Raji (cell line): Measurements from ENCODE around the gene ZNF385C.

Experiments
- POLR2A ChIP-seq: IDR thresholded peaks from 2 replicates; pipeline ENCODE4 v1.6.1; 2011; ENCODE audit warnings: low read depth, low read length, control low read depth; ENCODE audit not compliant: insufficient read depth

The ZNF385C gene

DNA sequence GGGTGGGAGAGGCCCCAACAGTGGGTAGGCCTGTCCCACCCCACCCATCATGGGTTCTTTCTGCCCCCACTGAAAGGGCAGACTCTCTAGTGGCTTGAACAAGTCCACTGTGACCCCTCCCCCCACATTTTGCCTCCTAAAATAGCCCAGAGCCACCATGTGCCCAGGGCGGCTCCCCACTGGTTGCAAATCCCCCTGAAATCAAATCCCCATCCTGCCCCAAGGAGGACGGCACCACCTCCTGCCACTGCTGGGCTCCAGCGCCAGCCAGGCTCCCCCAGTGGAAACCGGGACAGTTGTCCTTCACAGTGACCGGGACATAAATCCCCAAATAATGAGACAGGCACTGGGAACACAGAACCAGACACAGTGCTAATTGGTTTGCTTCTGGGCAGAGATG, 20.5 kb downstream of the ZNF385C start:
- no peak for TF ChIP-seq POLR2A

DNA sequence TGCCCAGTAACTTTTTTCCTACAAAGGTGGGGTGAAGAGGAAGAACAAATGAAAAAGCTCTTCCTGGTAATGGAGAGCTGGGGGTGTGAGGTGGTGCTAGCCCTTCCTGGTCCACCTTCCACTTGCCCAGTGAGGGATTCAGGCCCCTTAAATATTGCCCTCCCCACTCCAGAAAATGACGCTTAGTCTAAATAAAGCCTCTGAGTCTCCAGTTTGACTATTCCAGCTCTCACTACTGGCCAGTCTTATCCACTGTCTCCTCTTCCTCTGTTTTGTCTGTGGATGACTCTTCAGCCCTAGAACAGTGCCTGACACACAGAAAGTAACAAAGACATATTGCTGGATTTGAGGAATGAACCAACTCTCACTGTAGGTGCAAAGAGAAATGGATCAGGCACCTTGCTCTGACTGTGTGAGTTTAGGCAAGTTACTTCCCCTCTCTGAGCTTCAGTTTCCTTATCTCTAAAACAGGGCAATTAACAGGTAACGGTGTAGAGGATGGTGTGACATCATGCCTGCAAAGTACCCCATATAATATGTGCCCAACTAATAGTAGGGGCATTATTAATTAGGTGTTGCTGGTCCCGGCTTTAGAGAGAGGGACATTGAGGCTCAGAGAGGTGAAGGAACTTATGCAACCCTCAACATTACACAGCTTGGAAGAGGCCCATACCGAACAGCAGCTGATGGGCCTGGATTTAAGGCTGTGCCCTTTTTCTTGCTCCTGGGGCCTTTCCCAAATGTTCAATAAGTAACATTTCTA, 21.3 kb downstream of the ZNF385C start:
- no peak for TF ChIP-seq POLR2A

DNA sequence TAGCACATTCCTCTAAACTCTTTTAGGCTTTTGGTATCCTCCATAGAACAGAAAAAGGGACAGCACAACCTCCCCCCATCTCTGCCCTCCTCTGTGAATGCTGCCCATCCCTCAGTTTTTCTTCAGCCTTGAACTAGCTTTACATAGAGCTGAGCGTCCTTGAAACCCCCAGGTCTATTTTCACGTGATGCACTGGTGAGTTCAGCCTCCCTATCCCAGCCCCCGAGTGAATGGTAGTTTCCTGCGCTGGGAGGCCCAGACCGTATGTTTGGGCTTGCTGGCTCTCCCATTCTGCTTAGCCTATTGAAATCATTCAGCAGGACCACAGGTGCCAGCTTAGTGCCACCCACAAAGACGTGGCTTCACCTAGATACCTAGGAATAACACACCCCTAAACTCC, 22.5 kb downstream of the ZNF385C start:
- no peak for TF ChIP-seq POLR2A

DNA sequence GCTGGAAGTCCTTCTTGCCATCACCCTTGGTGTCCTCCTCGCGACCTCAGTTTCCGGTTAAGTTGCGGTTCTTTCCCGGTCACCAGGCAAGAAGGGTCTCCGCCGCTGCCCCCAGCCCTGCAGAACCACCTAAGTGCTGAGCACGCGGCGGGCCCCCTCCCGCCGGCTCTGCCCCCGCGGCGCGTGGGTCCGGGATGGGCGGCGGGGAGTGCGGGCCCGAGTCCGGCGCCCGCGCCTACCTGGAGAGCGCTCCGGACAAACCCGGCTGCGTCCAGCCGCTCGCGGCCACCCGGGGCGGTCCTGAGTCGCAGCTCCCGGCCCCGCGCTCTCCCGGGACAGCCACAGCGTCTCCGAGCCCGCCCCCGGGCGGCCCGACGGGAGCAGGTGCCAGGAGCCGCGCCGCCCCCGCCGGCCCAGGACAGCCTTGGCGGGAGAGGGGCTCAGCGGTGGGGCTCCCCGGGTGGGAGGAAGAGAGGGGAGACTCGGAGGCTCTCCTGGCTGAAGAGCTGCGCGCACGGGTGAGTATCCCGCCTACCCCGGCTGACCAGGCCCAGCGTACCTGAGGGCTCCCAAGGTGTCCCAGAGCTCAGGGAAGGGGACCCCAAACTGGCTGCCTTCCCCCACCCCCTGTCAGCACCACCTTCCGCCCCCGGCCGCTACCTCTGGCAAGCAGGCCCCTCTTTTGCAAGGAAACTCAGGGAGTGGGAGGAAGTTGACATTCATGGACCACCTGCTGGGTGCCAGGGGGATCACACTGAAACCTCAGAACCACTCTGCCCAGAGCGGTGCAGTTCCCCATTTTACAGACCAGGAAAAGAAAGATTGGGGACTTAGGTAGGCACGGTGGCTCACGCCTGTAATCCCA, 25.7 kb downstream of the ZNF385C start:
- no peak for TF ChIP-seq POLR2A

DNA sequence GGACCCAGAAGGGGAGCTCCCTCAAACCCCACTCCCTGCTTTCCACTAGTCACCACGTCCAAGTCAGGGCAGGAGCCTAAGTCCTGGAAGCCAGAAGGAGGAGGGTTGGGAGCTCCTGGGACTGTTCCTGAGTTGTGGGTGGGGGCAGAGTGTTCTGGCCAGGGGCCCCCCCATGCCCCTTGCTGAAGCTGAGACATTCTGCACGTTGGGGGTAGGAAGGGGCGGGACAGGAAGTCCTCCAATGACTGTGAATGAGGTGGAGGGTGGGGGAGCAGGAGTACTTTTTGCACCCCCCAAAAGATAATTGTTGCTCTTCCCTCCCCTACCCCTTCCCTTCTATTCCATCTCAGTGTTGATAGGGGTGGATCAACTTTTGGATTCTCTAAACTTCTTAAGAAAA, 26.5 kb downstream of the ZNF385C start:
- no peak for TF ChIP-seq POLR2A

DNA sequence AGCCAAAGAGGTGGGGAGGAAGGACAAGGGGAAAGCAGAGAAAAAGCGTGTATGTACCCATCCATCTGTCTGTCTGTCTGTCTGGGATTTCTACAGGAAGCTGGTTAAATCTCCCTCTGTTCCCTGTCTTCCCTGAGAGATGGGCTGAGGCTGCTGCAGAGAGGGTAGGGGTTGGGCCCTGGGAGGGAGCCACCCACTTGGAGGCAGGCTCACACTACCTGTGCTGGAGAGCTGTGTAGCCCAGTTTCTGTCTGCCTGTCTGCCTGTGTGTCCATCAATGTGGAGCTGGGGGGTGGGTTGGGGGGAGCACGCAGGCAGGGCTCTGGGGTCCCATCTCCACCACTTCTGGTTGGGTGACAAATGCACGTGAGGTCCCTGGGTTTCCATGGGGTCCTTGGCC, 29.3 kb downstream of the ZNF385C start:
- TF ChIP-seq POLR2A = no peak

DNA sequence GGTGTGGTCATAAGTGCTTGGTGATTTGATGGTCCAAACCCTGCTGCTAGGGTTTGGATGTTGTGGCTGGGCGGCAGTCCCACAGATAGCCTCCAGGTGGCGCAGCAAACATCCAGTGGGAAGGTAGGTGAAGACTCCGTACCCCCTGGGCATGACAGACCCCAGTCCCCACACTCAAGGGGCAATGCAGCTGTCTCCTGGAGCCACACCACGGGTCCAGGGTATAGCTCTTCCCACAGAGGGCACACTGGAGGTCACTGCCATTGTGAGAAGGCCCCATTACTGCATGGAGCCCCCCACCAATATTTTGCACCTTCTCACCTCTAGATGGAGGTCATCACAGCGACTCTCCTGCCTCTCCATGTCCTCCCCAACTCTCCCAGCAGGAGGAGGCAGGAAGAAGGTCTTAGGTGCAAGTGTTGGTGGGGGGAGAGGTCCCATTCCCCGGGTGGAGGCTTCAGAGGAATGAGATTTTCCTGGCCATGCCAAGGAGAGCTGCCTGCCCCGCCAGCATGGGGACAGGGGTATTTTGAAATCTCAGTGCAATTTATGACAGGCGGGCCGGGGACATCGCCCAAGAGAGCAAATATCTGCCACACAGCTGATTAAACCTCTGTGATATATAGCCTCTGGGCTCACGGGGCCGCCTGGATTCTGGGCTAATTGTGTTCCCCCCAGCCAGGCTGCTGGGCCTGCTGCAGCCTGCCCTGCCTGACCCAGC, 30.7 kb downstream of the ZNF385C start:
- no peak for TF ChIP-seq POLR2A

DNA sequence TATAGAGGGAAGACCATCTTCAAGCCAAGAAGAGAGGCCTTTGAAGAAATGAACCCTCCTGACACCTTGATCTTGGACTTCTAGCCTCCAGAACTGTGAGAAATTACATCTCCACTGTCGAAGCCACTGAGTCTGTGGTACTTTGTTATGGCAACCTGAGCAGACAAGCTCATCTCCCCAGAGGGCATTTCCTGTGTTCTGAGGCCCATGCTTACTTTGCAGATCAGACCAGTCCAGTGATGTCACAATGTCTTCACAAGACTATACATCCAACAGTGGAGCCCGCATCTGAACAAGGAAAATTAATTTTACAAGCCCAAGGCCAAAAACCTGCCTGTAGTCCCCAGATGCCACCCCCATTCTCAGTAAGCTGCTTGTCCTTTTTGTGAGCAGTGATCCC, 33.1 kb downstream of the ZNF385C start:
- TF ChIP-seq POLR2A = no peak

DNA sequence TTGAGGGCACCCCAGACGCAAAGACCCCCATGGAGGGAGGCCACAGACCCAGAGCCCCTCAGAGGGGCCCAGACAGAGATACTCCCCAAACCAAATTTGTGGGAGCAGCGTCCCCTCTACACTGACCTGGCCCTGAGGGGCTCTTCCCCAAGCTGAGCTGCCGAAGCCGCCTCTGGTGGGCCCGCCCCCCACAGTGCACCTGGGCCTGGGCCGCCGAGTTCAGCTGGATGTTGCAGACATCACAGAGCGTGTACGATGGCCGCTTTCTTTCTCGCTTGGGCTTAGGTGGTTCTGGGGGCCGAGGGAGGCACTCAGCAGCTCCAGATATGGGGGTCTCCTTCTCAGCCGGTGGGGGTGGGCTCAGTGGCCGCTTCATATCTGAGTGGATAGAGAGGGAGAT, 35.6 kb downstream of the ZNF385C start:
- TF ChIP-seq POLR2A = no peak

DNA sequence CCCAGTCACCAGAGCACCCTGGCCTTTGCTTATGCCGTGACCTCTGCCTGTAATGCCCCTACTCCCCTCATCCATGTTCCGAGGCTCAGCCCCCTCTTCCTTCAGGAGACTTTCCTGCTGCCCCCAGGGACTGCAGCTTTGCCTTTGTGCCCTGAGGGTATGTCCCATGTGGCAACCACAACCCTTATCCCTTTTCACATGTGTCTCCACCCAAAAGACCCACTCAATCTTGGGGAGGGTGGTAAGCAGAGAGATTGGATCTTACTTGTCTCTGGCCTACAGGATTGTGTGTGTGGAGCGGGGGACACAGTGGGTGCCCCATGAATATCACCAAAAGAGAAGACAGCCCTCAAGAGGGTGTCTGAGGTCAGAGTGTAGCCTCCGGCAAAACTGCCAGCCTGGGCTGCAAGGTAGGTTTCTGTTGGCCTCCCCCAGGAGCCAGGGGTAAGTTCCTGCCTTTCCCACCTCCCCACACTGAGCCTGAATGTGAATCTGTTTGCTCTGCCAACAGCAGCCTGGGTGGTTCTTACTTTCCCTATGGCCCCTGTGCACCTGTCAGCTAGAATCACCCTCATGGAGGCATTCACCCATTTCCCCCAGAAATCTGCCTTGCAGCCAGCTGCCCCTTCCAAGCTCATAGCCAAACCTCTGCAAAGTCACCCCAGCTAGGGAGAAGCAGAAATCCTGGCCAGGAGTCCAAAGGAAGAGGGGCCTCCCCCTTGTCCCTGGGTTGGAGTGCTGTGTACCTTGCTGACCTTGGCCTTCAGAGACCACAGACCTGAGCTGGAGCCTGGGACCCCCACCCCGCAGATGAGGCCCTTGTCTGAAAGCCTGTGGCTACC, 36.4 kb downstream of the ZNF385C start:
- no peak for TF ChIP-seq POLR2A

DNA sequence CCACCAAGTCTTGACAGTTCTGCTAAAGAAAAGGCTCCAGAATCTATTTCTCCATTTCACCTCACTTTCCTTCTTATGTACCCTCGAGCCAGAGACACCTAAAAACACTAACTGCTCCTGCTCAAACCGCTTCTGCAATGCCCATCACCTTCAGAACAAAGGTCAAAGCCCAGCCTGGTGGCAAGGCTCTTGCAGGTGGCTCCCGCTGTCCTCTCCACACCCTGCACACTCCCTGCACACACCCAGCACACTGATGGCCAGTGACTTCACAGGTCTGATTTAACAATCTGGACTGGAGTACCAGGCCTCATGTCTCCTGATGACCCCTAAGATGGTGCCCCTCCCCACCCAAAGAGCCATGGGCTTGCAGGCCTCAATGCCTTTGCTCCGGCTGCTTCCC, 38.0 kb downstream of the ZNF385C start:
- TF ChIP-seq POLR2A = no peak

DNA sequence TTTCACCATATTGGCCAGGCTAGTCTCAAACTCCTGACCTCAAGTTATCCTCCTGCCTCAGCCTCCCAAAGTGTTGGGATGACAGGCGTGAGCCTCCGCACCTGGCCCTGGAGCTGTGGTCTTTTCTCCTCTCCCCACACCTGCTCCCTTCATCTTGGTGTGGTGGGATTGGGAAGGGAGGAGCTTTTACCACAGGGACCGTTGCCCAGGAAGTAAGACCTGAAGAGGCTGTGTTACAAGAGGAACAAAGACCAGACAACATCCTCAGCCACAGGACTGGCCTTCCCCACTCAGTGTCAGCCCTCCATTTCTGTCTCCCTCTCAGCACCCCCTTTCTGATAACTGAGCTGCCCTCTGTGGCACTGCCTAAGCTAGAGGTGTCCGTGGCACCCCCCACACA, 38.5 kb downstream of the ZNF385C start:
- TF ChIP-seq POLR2A = no peak

DNA sequence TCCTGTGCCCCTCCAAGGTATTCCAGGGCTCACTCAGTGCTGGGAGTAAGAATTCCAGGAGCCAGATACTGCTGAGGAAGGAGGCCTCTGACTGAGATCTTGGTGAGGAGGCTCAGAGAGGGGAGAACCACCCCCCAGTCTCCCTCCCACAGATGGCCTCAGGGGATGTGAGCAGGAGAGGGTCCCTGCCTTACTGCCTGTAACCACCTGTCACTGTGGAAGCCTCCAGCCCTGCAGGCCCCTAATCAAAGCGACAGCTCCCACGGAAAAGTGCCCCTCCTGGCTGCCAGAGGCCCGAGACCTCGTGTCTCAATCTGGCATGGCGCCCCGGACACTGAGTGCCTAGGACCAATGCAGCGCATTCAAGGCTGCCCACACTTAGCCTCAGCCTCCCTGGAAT, 40.2 kb downstream of the ZNF385C start:
- no peak for TF ChIP-seq POLR2A

DNA sequence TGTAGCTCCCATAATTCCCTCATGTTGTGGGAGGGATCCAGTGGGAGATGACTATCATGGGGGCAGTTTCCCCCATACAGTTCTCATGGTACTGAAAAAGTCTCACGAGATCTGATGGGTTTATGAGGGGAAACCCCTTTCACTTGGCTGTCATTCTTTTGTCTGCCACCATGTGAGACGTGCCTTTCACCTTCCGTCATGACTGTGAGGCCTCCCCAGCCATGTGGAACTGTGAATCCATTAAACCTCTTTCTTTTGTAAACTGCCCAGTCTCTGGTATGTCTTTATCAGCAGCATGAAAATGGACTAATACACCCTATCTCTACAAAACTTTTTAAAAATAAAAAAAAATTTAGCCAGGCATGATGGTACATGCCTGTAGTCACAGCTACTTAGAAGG, 41.6 kb downstream of the ZNF385C start:
- no peak for TF ChIP-seq POLR2A

DNA sequence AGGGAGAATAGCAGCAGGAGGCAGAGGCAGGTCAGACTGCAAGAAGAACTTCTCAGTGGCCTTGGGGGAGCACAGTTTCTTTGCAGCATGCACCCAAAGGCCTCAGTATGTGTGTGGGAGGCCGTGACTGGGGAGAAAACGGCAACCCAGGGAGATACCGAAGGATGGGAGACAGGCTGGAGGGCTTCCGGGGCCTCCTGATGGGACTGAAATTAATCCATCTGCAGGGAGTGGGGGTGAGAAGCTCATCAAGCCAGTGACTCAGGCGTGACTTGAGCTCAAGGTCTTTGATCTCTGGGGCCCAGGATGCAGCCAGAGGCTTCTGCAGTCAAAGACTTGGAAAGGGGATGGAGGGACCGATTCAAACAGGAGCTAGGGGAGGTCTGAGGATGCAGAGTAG, 42.8 kb downstream of the ZNF385C start:
- no peak for TF ChIP-seq POLR2A

DNA sequence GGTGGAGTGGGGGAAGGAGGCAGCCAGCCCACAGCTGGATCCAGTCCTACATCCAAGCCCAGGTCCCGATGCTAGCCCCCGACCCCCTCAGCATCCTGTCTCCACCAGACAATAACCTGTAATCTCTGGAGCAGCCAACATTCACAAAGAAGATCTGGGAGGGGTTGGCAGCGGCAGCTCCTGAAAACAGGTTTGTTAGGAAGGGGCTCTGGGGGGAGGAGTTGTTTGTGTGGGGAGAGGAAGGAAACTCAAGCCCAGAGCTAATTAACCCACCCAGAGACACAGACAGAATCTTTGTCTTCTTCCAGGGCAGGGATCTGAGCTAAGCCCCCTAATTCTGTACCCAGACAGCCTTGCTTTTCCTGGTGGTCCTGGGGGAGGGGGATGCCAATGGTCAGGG, 43.2 kb downstream of the ZNF385C start:
- TF ChIP-seq POLR2A = no peak
